ENCODE data around the gene PTPRG.

Gene PTPRG

GRCh38 chr3:61928039-61928438, 366.7 kb downstream of the PTPRG start:
- DNase-seq (ENCODE audit: low spot score): peak; percentile 9

GRCh38 chr3:61928776-61929314, 367.5 kb downstream of the PTPRG start:
- no peak for DNase-seq (ENCODE audit: low spot score)

- no peak for DNase-seq (ENCODE audit: low spot score)
Measured at GRCh38 chr3:61929617-61930016, 368.2 kb downstream of the PTPRG start.

GRCh38 chr3:61932499-61932898, 371.1 kb downstream of the PTPRG start:
- no peak for DNase-seq (ENCODE audit: low spot score)

- DNase-seq (ENCODE audit: low spot score): no peak
Measured at GRCh38 chr3:61933798-61934504, 372.6 kb downstream of the PTPRG start.

- no peak for DNase-seq (ENCODE audit: low spot score)
Measured at GRCh38 chr3:61934505-61934871, 373.1 kb downstream of the PTPRG start.

GRCh38 chr3:61935814-61936213, 374.4 kb downstream of the PTPRG start:
- no peak for DNase-seq (ENCODE audit: low spot score)

- peak; percentile 30 for DNase-seq (ENCODE audit: low spot score)
Measured at GRCh38 chr3:61936344-61936937, 375.1 kb downstream of the PTPRG start.

GRCh38 chr3:61937477-61937876, 376.1 kb downstream of the PTPRG start:
- no peak for DNase-seq (ENCODE audit: low spot score)

GRCh38 chr3:61938878-61939549, 377.6 kb downstream of the PTPRG start:
- no peak for DNase-seq (ENCODE audit: low spot score)

- no peak for DNase-seq (ENCODE audit: low spot score)
Measured at GRCh38 chr3:61940236-61940635, 378.9 kb downstream of the PTPRG start.

GRCh38 chr3:61943975-61944374, 382.6 kb downstream of the PTPRG start:
- no peak for DNase-seq (ENCODE audit: low spot score)

- no peak for DNase-seq (ENCODE audit: low spot score)
Measured at GRCh38 chr3:61944726-61945125, 383.4 kb downstream of the PTPRG start.

- DNase-seq (ENCODE audit: low spot score): no peak
Measured at GRCh38 chr3:61945657-61946056, 384.3 kb downstream of the PTPRG start.

- no peak for DNase-seq (ENCODE audit: low spot score)
Measured at GRCh38 chr3:61946570-61947324, 385.4 kb downstream of the PTPRG start.

GRCh38 chr3:61947456-61947855, 386.1 kb downstream of the PTPRG start:
- no peak for DNase-seq (ENCODE audit: low spot score)

- DNase-seq (ENCODE audit: low spot score): no peak
Measured at GRCh38 chr3:61948699-61949305, 387.4 kb downstream of the PTPRG start.

- peak; percentile 33 for DNase-seq (ENCODE audit: low spot score)
Measured at GRCh38 chr3:61954097-61954540, 392.7 kb downstream of the PTPRG start.

- DNase-seq (ENCODE audit: low spot score): no peak
Measured at GRCh38 chr3:61955483-61955882, 394.1 kb downstream of the PTPRG start.

GRCh38 chr3:61956236-61956635, 394.9 kb downstream of the PTPRG start:
- peak; percentile 70 for DNase-seq (ENCODE audit: low spot score)

- DNase-seq (ENCODE audit: low spot score): no peak
Measured at GRCh38 chr3:61957259-61957658, 395.9 kb downstream of the PTPRG start.

- DNase-seq (ENCODE audit: low spot score): no peak
Measured at GRCh38 chr3:61960976-61961375, 399.6 kb downstream of the PTPRG start.
